ENCODE results near the gene MIP. TPM values are rescaled to one million over a fixed set of nuclear protein-coding genes. Genes with fewer than 3 reads are reported as not detected.
"Not testable (repeated sequence)": the region's sequence is repeated elsewhere in the genome, so short reads cannot be mapped to it uniquely, and the experiment has no call there.

The MIP gene
- total RNA-seq, 1 donor from 2014 or later, result 0.48 TPM

DNA sequence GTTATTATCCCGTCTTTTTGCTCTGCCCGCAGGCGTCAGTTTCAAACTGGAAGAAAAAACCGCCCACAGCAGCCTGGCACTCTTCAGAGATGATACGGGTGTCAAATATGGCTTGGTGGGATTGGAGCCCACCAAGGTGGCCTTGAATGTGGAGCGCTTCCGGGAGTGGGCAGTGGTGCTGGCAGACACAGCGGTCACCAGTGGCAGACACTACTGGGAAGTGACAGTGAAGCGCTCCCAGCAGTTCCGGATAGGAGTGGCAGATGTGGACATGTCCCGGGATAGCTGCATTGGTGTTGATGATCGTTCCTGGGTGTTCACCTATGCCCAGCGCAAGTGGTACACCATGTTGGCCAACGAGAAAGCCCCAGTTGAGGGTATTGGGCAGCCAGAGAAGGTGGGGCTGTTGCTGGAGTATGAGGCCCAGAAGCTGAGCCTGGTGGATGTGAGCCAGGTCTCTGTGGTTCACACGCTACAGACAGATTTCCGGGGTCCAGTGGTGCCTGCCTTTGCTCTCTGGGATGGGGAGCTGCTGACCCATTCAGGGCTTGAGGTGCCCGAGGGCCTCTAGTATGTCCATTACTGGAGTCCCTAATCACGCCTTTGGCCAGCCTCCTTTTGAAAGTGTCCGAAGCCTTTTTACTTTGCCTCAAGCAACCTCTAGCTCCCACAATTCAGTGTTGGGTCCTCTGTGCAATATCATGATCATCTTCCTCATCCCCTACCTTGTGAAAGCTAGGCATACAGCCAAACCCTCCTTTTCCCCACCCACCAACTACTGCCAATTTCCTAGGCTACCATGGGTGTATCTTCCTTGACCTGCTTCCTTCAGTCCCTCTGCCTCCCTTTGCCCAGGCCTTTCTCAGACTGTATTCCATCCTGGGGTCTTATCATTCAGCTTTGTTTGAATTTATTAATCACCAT lies 14.8 kb upstream of the MIP start:
- intact Hi-C loops (cut with DNase I), result loop anchor here (5.0 to 10.0 kb wide), 4 partner anchors 107 to 344 kb away; partner anchors contain the start of genes APOF, CNPY2, ESYT1 and STAT2

GRCh38 chr12:56468216-56469006 lies 14.0 kb upstream of the MIP start, which contains the start of gene SPRYD4:
SPRYD4 (plus strand) TSS chr12:56468578; CDS start chr12:56468592, 14 bp downstream.
- intact Hi-C loops (cut with DNase I), result loop anchor here (5.0 to 10.0 kb wide), 4 partner anchors 106 to 344 kb away; partner anchors contain the start of genes APOF, CNPY2, ESYT1 and STAT2
- DNase-seq (ENCODE audit: low spot score), result peak; percentile 97

More for the DNA sequence above, 14.8 kb upstream of the MIP start:
- no peak for DNase-seq (ENCODE audit: low spot score)

DNA sequence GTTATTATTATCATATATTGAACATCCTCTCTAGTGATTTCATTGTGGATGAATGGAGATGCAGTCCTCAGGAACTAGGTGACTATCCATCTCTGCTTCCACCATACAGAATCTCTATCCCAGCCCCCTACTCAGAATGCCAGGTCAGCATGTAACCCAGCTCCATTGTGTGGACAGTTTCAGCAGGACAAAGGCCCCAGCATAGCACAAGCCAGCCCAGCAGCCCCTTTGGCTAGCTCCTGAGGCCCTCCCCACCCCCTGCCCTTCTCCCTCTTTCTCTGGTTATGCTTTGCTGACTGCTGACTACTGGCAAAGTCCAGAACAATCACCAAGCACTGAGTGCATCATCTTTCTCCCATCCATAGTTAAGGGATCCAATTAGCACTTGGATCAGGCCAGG lies 8.1 kb upstream of the MIP start:
- DNase-seq (ENCODE audit: low spot score), result no peak
- intact Hi-C loops (cut with DNase I), result loop anchor here (10.0 kb wide), 1 partner anchor 338 kb away; the partner anchor contains the start of gene ESYT1

DNA sequence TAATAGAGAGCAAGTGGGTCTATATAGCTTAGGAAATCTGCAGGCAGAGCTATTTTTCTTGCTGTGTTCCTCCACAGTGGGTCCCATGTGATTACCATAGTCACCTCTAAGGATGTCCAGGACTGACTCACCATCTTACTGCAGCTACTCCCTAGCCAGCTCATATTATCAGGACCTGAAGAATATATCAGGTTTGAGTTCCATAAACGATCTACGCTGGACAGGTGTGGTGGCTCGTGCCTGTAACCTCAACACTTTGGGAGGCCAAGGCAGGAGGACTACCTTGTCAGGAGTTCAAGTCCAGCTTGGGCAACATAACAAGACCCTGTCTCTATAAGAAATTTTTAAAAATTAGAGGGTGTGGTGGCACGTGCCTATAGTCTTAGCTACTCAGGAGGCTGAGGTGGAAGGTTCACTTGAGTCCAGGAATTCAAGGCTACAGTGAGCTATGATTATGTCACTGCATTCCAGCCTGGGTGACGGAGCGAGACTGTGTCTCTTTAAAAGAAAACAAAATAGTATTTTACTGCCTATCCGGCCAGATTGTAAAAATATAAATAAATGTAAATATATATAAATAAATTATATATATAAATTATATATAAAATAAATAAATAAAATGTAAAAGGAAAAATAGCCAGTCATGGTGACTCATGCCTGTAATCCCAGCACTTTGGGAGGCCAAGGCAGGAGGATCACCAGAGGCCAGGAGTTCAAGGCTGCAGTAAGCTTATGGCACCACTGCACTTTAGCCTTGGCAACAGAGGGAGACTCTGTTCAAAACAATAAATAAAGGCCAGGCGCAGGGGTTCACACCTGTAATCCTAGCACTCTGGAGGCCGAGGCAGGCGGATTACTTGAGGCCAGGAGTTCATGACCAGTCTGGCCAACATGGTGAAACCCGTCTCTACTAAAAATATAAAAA lies 7.0 kb upstream of the MIP start:
- intact Hi-C loops (cut with DNase I), result loop anchor here (10.0 kb wide), 1 partner anchor 337 kb away; the partner anchor contains the start of gene ESYT1

DNA sequence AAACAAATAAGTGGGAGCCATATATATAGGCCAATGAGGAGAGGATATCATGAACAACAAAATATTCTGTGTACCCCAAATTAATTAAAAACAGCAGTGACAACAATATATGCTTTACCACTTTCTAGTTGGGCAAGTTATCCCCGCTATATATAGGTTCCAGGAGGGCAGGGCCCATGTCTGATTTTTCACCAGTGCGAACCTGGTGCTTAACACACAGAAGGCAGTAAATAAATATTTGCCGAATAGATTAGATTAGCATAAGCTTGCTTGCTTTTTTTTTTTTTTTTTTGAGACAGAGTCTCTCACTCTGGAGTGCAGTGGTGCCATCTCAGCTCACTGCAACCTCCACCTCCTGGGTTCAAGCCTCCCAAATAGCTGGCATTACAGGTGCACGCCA lies 3.4 kb upstream of the MIP start:
- intact Hi-C loops (cut with DNase I), result no loop called here
- no peak for DNase-seq (ENCODE audit: low spot score)

More for the DNA sequence above, 7.0 kb upstream of the MIP start:
- DNase-seq (ENCODE audit: low spot score), result no peak

- DNase-seq (ENCODE audit: low spot score), result no peak
- intact Hi-C loops (cut with DNase I), result no loop called here
Measured at GRCh38 chr12:56451147-56451546, 3.3 kb downstream of the MIP start.

DNA sequence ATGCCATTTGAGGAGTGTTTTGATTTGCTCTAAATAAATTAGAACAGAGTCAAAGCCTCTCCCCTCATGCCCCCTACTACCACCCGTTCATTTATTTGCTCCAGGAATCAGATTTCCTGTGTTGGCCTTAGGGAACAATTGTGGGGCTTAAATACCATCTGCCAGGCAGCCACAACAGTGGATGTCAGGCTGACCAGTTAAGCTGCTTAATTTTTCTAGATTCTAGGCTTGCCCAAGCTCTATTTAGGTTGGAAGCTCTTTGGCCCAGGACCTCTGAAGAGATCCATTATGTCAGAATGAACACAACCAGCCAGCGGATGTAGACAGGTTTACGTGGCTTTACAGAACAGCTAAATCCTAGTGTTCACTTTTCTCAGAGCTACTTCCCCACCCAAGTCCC lies 4.2 kb downstream of the MIP start:
- intact Hi-C loops (cut with DNase I), result no loop called here
- DNase-seq (ENCODE audit: low spot score), result no peak

- intact Hi-C loops (cut with DNase I), result loop anchor here (5.0 kb wide), 1 partner anchor 87 kb away; the partner anchor contains the start of genes APOF and STAT2
- no peak for DNase-seq (ENCODE audit: low spot score)
Measured at GRCh38 chr12:56449622-56449984, 4.9 kb downstream of the MIP start.

- intact Hi-C loops (cut with DNase I), result loop anchor here (5.0 kb wide), 1 partner anchor 87 kb away; the partner anchor contains the start of genes APOF and STAT2
- DNase-seq (ENCODE audit: low spot score), result peak; percentile 96
Measured at GRCh38 chr12:56448860-56449621, 5.4 kb downstream of the MIP start, which contains the start of gene TIMELESS. TIMELESS (minus strand) TSS chr12:56449426; CDS start chr12:56434170, 15,256 bp downstream.

DNA sequence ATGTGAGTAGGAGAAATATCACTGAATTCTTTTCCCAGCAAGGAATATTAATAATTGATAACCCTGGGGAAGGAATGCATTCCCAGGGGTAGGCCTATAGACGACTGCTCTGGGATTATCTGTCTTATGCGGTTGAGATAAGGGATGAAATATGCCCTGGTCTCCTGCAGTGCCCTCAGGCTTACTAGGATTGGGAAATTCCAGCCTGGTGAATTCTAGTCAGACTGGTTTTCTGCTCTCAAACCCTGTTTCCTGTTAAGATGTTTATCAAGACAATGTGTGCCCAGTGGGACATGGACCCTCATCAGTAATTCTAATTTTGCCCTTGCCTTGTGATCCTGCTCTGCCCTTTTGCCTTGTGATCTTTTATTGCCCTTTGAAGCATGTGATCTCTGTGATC lies 11.2 kb downstream of the MIP start:
- intact Hi-C loops (cut with DNase I); DNase-seq (ENCODE audit: low spot score): not testable (repeated sequence)

DNA sequence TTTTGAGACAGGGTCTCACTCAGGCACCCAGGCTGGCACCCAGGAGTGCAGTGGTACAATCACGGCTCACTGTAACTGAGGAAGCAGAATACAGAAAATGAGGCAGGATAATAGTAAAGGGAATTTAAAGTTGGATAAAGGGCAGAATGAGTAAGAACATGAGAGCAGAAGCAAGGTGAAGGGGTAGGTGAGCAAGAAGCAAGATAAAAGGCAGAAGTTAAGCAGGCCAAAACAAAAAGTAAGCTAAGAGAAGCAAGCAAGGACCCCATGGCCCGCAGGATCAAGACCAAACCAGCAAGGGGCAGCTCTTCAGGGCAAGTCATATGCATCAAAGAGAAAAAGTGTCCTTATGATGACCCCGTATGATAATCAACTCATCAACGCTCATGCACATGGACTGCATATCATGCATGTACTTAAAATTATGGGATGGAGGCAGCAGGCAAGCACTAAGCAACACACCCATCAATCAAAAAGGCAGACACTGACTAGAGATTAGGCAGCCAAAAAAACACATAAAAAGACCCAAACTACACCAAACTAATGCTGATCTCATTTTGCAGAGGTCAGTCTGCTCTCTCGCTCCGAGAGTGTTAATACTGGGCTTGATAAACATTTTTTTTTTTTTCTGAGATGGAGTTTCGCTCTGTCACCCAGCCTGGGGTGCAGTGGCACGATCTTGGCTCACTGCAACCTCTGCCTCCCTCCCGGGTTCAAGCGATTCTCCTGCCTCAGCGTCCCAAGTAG lies 16.9 kb downstream of the MIP start:
- intact Hi-C loops (cut with DNase I), result no loop called here
- DNase-seq (ENCODE audit: low spot score), result no peak

GRCh38 chr12:56434828-56435227 lies 19.6 kb downstream of the MIP start:
- DNase-seq (ENCODE audit: low spot score), result no peak
- intact Hi-C loops (cut with DNase I), result no loop called here

DNA sequence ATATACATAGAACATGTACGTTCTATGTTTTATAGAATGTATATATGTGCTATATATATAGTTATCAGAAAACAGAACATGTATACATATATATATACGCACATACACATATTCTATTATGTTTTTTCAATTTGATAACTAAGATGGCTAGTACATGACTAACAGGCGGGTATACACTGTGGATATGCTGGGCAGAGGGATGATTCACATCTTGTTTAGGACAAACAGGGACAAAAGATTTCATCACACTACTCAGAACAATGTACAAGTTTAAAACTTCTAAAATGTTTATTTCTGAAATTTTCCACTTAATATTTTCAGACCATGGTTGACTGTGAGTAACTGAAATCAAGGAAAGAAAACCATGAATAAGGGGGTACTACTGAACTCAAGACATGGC lies 22.6 kb downstream of the MIP start:
- no peak for DNase-seq (ENCODE audit: low spot score)
- intact Hi-C loops (cut with DNase I), result no loop called here

- intact Hi-C loops (cut with DNase I), result no loop called here
- DNase-seq (ENCODE audit: low spot score), result no peak
Measured at GRCh38 chr12:56431288-56431687, 23.2 kb downstream of the MIP start.

- intact Hi-C loops (cut with DNase I), result no loop called here
- no peak for DNase-seq (ENCODE audit: low spot score)
Measured at GRCh38 chr12:56425940-56426438, 28.5 kb downstream of the MIP start.

GRCh38 chr12:56425193-56425592 lies 29.3 kb downstream of the MIP start:
- intact Hi-C loops (cut with DNase I), result no loop called here
- DNase-seq (ENCODE audit: low spot score), result no peak

- DNase-seq (ENCODE audit: low spot score), result no peak
- intact Hi-C loops (cut with DNase I), result no loop called here
Measured at GRCh38 chr12:56420411-56420810, 34.0 kb downstream of the MIP start.

All from cardiac septum (tissue), 1 donor.